NCI-H1417 treated with DMSO at 0.1 percent for 48 hours (cell line): ENCODE data around the gene SMIM24.
"Not testable (repeated sequence)": the region's sequence is repeated elsewhere in the genome, so short reads cannot be mapped to it uniquely, and the experiment has no call there.

ENCODE experiments used
- DNase-seq: peaks from one replicate; lab custom pipeline; 2025; lab: John Stamatoyannopoulos, UW

Gene SMIM24

GRCh38 chr19:3433805-3434540 is 46.4 kb downstream of the SMIM24 start:
- DNase-seq = no peak

GRCh38 chr19:3433313-3433712 is 47.0 kb downstream of the SMIM24 start:
- no peak for DNase-seq

- no peak for DNase-seq
Observed at GRCh38 chr19:3431760-3432397, 48.4 kb downstream of the SMIM24 start.

- DNase-seq = not testable (repeated sequence)
Observed at GRCh38 chr19:3430366-3430680, 50.0 kb downstream of the SMIM24 start.

GRCh38 chr19:3426433-3426832 is 53.9 kb downstream of the SMIM24 start:
- no peak for DNase-seq
